ENCODE data around the gene PLA2G4C. TPM values are rescaled to one million over a fixed set of nuclear protein-coding genes. Genes with fewer than 3 reads are reported as not detected.
"Not testable (repeated sequence)": the region's sequence is repeated elsewhere in the genome, so short reads cannot be mapped to it uniquely, and the experiment has no call there.

Gene PLA2G4C
- total and polyA plus RNA-seq, 4 donors, result 6.4 to 21.6 (median 10.2) TPM

DNA sequence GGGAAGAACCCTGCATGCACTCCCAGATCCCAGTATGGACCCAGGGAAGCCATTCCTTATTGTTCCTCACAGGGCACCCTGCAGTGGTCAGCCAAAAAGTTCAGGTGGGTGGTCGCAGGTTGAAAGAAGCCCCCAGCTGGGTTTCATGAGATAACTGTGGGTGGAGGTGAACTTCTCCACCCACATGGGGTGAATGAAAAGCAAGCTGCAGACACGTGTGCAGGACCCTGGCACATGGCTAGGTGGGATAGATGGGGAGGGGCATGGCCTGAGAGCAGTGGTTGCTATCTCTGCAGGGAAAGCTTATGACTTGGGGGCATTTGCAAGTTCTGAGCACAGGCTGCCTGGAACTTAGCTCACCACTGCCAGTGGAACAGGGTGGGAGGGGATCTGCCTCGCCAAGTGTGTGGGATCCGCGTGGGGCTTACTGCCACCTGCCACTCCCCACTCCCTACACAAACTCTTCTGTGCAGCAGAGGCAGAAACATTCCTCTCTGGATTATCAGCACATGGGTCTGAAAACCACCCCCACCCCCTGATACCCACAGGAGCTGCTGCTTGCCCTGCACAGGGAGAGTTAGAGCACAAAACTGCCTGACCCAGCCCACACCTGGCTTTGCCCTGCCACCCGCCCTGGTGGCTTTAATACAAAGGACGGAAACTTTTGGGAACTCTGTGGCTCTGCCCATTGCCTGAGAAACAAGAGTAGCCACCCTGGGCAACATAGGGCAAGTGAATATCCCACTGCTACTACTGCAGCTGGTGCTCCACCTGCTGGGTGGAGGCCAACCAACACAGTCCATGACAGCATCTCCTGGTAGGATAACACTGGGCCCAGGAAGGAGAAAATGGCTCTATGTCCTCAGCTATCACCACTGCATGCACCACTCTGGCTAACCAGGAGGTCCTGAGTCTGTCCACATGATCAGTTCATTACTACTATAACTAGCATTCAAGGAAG, 24.4 kb downstream of the PLA2G4C start:
- no peak for DNase-seq
- ATAC-seq (ENCODE audit: insufficient read depth, low FRiP score), result no peak
- Histone ChIP-seq H3K9me3 (ENCODE audit: control insufficient read depth in 4 of 4, insufficient read depth in 3 of 4, low read length in 3 of 4) (no peaks in the 10 kb centered on the region), H3K36me3 (ENCODE audit: control insufficient read depth in 4 of 4, insufficient read depth in 4 of 4, low read length in 4 of 4) (no peaks in the 10 kb centered on the region), H3K4me1 (ENCODE audit: control insufficient read depth in 5 of 5, insufficient read depth in 5 of 5, low read length in 5 of 5) (peaks cover 0 to 3% (median 0%) of the 10 kb centered on the region in 5 donors), H3K27ac (ENCODE audit: low read depth in 1 of 2, low read length in 1 of 2) (no peak overlapping the region), H3K4me3 (no peak overlapping the region), H3K27me3 (ENCODE audit: control insufficient read depth in 3 of 3, insufficient read depth in 3 of 3, low read length in 2 of 3) (no peaks in the 10 kb centered on the region), H3K9ac (ENCODE audit: insufficient read depth in 1 of 2, low read length in 2 of 2) (no peak overlapping the region)
- WGBS, 2 donors, result 88 to 96% methylated on average over 7 of the region's 7 CpGs
- TF ChIP-seq, protein P1, sequence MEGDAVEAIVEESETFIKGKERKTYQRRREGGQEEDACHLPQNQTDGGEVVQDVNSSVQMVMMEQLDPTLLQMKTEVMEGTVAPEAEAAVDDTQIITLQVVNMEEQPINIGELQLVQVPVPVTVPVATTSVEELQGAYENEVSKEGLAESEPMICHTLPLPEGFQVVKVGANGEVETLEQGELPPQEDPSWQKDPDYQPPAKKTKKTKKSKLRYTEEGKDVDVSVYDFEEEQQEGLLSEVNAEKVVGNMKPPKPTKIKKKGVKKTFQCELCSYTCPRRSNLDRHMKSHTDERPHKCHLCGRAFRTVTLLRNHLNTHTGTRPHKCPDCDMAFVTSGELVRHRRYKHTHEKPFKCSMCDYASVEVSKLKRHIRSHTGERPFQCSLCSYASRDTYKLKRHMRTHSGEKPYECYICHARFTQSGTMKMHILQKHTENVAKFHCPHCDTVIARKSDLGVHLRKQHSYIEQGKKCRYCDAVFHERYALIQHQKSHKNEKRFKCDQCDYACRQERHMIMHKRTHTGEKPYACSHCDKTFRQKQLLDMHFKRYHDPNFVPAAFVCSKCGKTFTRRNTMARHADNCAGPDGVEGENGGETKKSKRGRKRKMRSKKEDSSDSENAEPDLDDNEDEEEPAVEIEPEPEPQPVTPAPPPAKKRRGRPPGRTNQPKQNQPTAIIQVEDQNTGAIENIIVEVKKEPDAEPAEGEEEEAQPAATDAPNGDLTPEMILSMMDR (IDR thresholded peaks at IDR 0.05; ENCODE audit: control extremely low read depth, extremely low read depth), result no peak

DNA sequence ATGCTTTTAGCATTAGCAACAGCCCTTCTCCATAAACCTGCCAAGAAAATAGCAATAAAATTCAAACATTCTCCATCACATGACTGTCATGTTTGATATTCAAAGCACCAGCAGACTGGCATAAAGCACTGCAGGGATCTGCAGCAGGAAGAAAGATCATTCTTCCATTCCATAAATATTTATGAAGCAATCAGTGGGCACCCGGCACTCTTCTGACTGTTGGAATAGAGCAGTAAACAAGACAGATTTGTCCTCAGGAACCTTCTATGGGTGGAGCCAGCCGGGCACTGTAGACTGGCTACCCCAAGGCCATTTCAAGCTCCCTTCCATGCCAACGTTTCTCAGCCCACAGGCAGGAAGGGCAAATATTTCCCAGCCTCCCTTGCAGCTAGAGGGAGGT, 25.5 kb downstream of the PLA2G4C start:
- TF ChIP-seq, protein P1 (IDR thresholded peaks at IDR 0.05; ENCODE audit: control extremely low read depth, extremely low read depth), result no peak
- H3K36me3 ChIP-seq (ENCODE audit: control insufficient read depth in 4 of 4, insufficient read depth in 4 of 4, low read length in 4 of 4), result no peaks in the 10 kb centered on the region
- WGBS, 2 donors, result 45 to 72% methylated on average over 3 of the region's 3 CpGs

DNA sequence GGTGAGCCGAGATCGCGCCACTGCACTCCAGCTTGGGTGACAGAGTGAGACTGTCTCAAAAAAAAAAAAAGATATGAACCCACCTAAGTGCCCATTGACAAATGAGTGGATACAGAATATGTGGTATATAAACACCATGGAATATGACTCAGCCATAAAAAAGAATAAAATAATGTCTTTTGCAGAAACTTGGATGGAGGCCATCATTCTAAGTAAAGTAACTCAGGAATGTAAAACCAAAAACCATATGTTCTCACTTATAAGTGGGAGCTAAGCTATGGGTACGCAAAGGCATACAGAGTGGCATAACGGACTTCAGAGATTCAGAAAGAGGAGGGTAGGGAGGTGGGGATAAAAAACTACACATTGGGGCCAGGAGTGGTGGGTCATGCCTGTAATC, 29.5 kb downstream of the PLA2G4C start:
- Histone ChIP-seq H3K9me3 (ENCODE audit: control insufficient read depth in 4 of 4, insufficient read depth in 3 of 4, low read length in 3 of 4) (no peaks in the 10 kb centered on the region), H3K27ac (ENCODE audit: low read depth in 1 of 2, low read length in 1 of 2) (no peak overlapping the region), H3K4me3 (no peak overlapping the region), H3K27me3 (ENCODE audit: control insufficient read depth in 3 of 3, insufficient read depth in 3 of 3, low read length in 2 of 3) (no peaks in the 10 kb centered on the region), H3K9ac (ENCODE audit: insufficient read depth in 1 of 2, low read length in 2 of 2) (no peak overlapping the region), H3K36me3 (ENCODE audit: control insufficient read depth in 4 of 4, insufficient read depth in 4 of 4, low read length in 4 of 4) (peaks cover 0 to under 1% (median 0%) of the 10 kb centered on the region in 4 donors), H3K4me1 (ENCODE audit: control insufficient read depth in 5 of 5, insufficient read depth in 5 of 5, low read length in 5 of 5) (peaks cover 0 to 3% (median 0%) of the 10 kb centered on the region in 5 donors)
- WGBS, 2 donors, result 95% methylated on average over 5 of the region's 5 CpGs
- ATAC-seq (ENCODE audit: insufficient read depth, low FRiP score) (no peak), DNase-seq (no peak)
- TF ChIP-seq, protein P1 (IDR thresholded peaks at IDR 0.05; ENCODE audit: control extremely low read depth, extremely low read depth), result no peak

More for the DNA sequence above, 25.5 kb downstream of the PLA2G4C start:
- no peak overlapping the region for H3K27ac ChIP-seq (ENCODE audit: low read depth in 1 of 2, low read length in 1 of 2)
- DNase-seq (no peak), ATAC-seq (ENCODE audit: insufficient read depth, low FRiP score) (no peak)
- no peaks in the 10 kb centered on the region for H3K27me3 ChIP-seq (ENCODE audit: control insufficient read depth in 3 of 3, insufficient read depth in 3 of 3, low read length in 2 of 3)
- H3K4me3 ChIP-seq, result no peak overlapping the region
- H3K9me3 ChIP-seq (ENCODE audit: control insufficient read depth in 4 of 4, insufficient read depth in 3 of 4, low read length in 3 of 4), result no peaks in the 10 kb centered on the region
- no peak overlapping the region for H3K9ac ChIP-seq (ENCODE audit: insufficient read depth in 1 of 2, low read length in 2 of 2)
- peaks cover 0 to 3% (median 0%) of the 10 kb centered on the region in 5 donors for H3K4me1 ChIP-seq (ENCODE audit: control insufficient read depth in 5 of 5, insufficient read depth in 5 of 5, low read length in 5 of 5)

DNA sequence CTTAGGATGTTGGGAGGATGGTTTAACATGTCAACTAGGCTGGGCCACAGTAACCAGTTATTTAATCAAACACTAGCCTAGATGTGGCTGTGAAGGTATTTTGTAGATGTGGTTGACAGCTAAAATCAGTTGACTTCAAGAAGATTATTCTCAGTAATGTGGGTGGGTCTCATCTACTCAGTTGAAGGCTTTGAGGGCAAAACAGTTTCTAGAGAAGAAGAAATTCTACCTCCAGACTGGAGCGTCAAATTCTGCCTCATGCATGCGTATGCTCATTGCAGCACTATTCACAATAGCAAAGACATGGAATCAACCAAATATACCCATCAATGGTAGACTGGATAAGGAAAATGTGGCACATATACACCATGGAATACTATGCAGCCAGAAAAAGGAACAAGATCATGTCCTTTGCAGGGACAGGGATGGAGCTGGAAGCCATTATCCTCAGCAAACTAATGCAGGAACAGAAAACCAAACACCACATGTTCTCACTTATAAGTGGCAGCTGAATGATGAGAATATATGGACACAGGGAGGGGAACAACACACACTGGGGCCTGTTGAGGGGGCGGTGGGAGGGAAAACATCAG, 40.3 kb downstream of the PLA2G4C start:
- not testable (repeated sequence) for ATAC-seq (ENCODE audit: insufficient read depth, low FRiP score); H3K4me3 ChIP-seq; H3K9me3 ChIP-seq (ENCODE audit: control insufficient read depth in 4 of 4, insufficient read depth in 3 of 4, low read length in 3 of 4); H3K9ac ChIP-seq (ENCODE audit: insufficient read depth in 1 of 2, low read length in 2 of 2); H3K27me3 ChIP-seq (ENCODE audit: control insufficient read depth in 3 of 3, insufficient read depth in 3 of 3, low read length in 2 of 3); DNase-seq; H3K4me1 ChIP-seq (ENCODE audit: control insufficient read depth in 5 of 5, insufficient read depth in 5 of 5, low read length in 5 of 5); H3K36me3 ChIP-seq (ENCODE audit: control insufficient read depth in 4 of 4, insufficient read depth in 4 of 4, low read length in 4 of 4); H3K27ac ChIP-seq (ENCODE audit: low read depth in 1 of 2, low read length in 1 of 2)
- WGBS, 2 donors, result 92 to 95% methylated on average over 3 of the region's 3 CpGs
